Neural cell (in vitro differentiated cells): Measurements from ENCODE around the gene ERBB4. TPM values are rescaled to one million over a fixed set of nuclear protein-coding genes. Genes with fewer than 3 reads are reported as not detected.

Source experiments
- H2AFZ ChIP-seq: fragments of 200-600, 300-800 bp; sonication (generic), shearing (Covaris generic); 2 replicates; pipeline ENCODE4 v1.6.0; 2014; ENCODE audit warnings: low read depth, mild to moderate bottlenecking, antibody characterized with exemption, low read length, moderate library complexity
- H3F3A ChIP-seq: fragments of 200-600 bp; shearing (Covaris generic); 2 replicates; pipeline ENCODE4 v1.6.1; 2016; ENCODE audit warnings: mild to moderate bottlenecking, moderate library complexity, mixed read lengths, antibody characterized with exemption, low read length; ENCODE audit not compliant: insufficient read depth, poor library complexity, severe bottlenecking
- H3K27ac ChIP-seq: fragments of 200-600, 300-800 bp; sonication (generic), shearing (Covaris generic); 2 replicates; pipeline ENCODE4 v1.5.1; 2014; ENCODE audit warnings: mild to moderate bottlenecking, low read length, moderate library complexity
- H3K27me3 ChIP-seq: fragments of 300-800, 200-600 bp; sonication (generic), shearing (Covaris generic); 2 replicates; pipeline ENCODE4 v1.6.0; 2014; ENCODE audit warnings: mild to moderate bottlenecking, low read depth, low read length, moderate library complexity; ENCODE audit not compliant: insufficient read depth
- H3K36me3 ChIP-seq: fragments of 300-800, 200-600 bp; sonication (generic), shearing (Covaris generic); 2 replicates; pipeline ENCODE4 v1.5.1; 2014; ENCODE audit warnings: mild to moderate bottlenecking, antibody characterized with exemption, low read length, moderate library complexity; ENCODE audit not compliant: insufficient read depth
- H3K4me2 ChIP-seq: fragments of 300-800, 200-600 bp; sonication (generic), shearing (Covaris generic); 2 replicates; pipeline ENCODE4 v1.6.0; 2014; ENCODE audit warnings: mild to moderate bottlenecking, low read length
- H3K4me3 ChIP-seq: fragments of 300-800, 200-600 bp; sonication (generic), shearing (Covaris generic); 2 replicates; pipeline ENCODE4 v1.5.1; 2014; ENCODE audit warnings: mild to moderate bottlenecking, low read length, moderate library complexity
- H3K79me2 ChIP-seq: fragments of 200-600 bp; shearing (Covaris generic); replicated peaks from 2 replicates; pipeline ENCODE4 v1.6.0; 2014; ENCODE audit warnings: mild to moderate bottlenecking, low read length, moderate library complexity; ENCODE audit not compliant: insufficient read depth
- H3K9ac ChIP-seq: fragments of 300-800, 200-600 bp; sonication (generic), shearing (Covaris generic); 2 replicates; pipeline ENCODE4 v1.6.1; 2016; ENCODE audit warnings: mild to moderate bottlenecking, low read length, mixed read lengths
- H3K9me2 ChIP-seq: fragments of 200-600 bp; shearing (Covaris generic); 2 replicates; pipeline ENCODE4 v1.6.1; 2016; ENCODE audit warnings: mild to moderate bottlenecking, low read length, mixed read lengths; ENCODE audit not compliant: insufficient read depth
- H3K9me3 ChIP-seq: fragments of 200-600, 300-800 bp; sonication (generic), shearing (Covaris generic); 2 replicates; pipeline ENCODE4 v1.6.1; 2016; ENCODE audit warnings: mild to moderate bottlenecking, mixed run types, low read length, moderate library complexity, mixed read lengths
- H4K20me1 ChIP-seq: fragments of 200-600 bp; shearing (Covaris generic); 2 replicates; pipeline ENCODE4 v1.6.1; 2016; ENCODE audit warnings: mild to moderate bottlenecking, mixed run types; ENCODE audit not compliant: insufficient read depth
- EP300 ChIP-seq: fragments of 450-650 bp; conservative IDR thresholded peaks from 2 replicates; pipeline ENCODE4 v1.6.1; 2014; ENCODE audit warnings: antibody characterized with exemption, mild to moderate bottlenecking, moderate library complexity; ENCODE audit not compliant: poor library complexity, severe bottlenecking
- EZH2 ChIP-seq: fragments of 200-600, 300-800 bp; shearing (Covaris generic), sonication (generic); IDR thresholded peaks from 2 replicates; pipeline ENCODE4 v1.6.1; 2014; ENCODE audit warnings: antibody characterized with exemption, low read length, borderline replicate concordance, mild to moderate bottlenecking; ENCODE audit not compliant: insufficient read depth, poor library complexity, severe bottlenecking
- MXI1 ChIP-seq: fragments of 450-650 bp; conservative IDR thresholded peaks from 2 replicates; pipeline ENCODE4 v1.6.1; 2014; ENCODE audit warnings: antibody characterized with exemption, mild to moderate bottlenecking; ENCODE audit not compliant: poor library complexity, severe bottlenecking
- POLR2AphosphoS5 ChIP-seq: IDR thresholded peaks from 2 replicates; pipeline ENCODE4 v1.6.1; 2012
- RAD21 ChIP-seq: fragments of 450-650 bp; conservative IDR thresholded peaks from 2 replicates; pipeline ENCODE4 v1.6.1; 2014; ENCODE audit warnings: antibody characterized with exemption, mild to moderate bottlenecking, moderate library complexity
- SMC3 ChIP-seq: fragments of 450-650 bp; conservative IDR thresholded peaks from 2 replicates; pipeline ENCODE4 v1.6.1; 2014; ENCODE audit warnings: antibody characterized with exemption, mild to moderate bottlenecking, moderate library complexity; ENCODE audit not compliant: poor library complexity
- TAF1 ChIP-seq: IDR thresholded peaks from 2 replicates; pipeline ENCODE4 v1.6.1; 2012; ENCODE audit warnings: low read depth
- polyA plus RNA-seq: library from polyadenylated mRNA; depleted of rRNA; stranded (reverse); fragments of >200 nt; gene quantifications from 2 replicates; pipeline ENCODE4 v1.2.3, GENCODE V29; 2014
- TF ChIP-seq, protein P1 (sequence below): IDR thresholded peaks from 2 replicates; pipeline ENCODE4 v1.6.1; 2012; ENCODE audit warnings: borderline replicate concordance
- TF ChIP-seq, protein P2 (sequence below): fragments of 450-650 bp; IDR thresholded peaks from 2 replicates; pipeline ENCODE4 v1.5.1; 2014; ENCODE audit warnings: antibody characterized with exemption, mild to moderate bottlenecking, moderate library complexity; ENCODE audit not compliant: poor library complexity, severe bottlenecking

Gene ERBB4
- polyA plus RNA-seq, 1 donor from 2014 or later = 0.69 TPM

- Histone ChIP-seq H3K4me2 (no peak overlapping the region), H3K9me3 (no peaks in the 10 kb centered on the region), H4K20me1 (no peaks in the 10 kb centered on the region), H3K9ac (no peak overlapping the region), H3K27me3 (no peaks in the 10 kb centered on the region), H3K36me3 (no peaks in the 10 kb centered on the region), H3K4me3 (no peak overlapping the region), H3K79me2 (no peaks in the 10 kb centered on the region), H2AFZ (no peak overlapping the region), H3K9me2 (no peaks in the 10 kb centered on the region), H3F3A (no peaks in the 10 kb centered on the region), H3K27ac (no peak overlapping the region)
- TF ChIP-seq POLR2AphosphoS5 (no peak), EP300 (no peak), TAF1 (no peak), RAD21 (no peak), EZH2 (no peak), MXI1 (no peak), SMC3 (no peak)
- TF ChIP-seq, protein P1, sequence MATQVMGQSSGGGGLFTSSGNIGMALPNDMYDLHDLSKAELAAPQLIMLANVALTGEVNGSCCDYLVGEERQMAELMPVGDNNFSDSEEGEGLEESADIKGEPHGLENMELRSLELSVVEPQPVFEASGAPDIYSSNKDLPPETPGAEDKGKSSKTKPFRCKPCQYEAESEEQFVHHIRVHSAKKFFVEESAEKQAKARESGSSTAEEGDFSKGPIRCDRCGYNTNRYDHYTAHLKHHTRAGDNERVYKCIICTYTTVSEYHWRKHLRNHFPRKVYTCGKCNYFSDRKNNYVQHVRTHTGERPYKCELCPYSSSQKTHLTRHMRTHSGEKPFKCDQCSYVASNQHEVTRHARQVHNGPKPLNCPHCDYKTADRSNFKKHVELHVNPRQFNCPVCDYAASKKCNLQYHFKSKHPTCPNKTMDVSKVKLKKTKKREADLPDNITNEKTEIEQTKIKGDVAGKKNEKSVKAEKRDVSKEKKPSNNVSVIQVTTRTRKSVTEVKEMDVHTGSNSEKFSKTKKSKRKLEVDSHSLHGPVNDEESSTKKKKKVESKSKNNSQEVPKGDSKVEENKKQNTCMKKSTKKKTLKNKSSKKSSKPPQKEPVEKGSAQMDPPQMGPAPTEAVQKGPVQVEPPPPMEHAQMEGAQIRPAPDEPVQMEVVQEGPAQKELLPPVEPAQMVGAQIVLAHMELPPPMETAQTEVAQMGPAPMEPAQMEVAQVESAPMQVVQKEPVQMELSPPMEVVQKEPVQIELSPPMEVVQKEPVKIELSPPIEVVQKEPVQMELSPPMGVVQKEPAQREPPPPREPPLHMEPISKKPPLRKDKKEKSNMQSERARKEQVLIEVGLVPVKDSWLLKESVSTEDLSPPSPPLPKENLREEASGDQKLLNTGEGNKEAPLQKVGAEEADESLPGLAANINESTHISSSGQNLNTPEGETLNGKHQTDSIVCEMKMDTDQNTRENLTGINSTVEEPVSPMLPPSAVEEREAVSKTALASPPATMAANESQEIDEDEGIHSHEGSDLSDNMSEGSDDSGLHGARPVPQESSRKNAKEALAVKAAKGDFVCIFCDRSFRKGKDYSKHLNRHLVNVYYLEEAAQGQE = no peak
- TF ChIP-seq, protein P2, sequence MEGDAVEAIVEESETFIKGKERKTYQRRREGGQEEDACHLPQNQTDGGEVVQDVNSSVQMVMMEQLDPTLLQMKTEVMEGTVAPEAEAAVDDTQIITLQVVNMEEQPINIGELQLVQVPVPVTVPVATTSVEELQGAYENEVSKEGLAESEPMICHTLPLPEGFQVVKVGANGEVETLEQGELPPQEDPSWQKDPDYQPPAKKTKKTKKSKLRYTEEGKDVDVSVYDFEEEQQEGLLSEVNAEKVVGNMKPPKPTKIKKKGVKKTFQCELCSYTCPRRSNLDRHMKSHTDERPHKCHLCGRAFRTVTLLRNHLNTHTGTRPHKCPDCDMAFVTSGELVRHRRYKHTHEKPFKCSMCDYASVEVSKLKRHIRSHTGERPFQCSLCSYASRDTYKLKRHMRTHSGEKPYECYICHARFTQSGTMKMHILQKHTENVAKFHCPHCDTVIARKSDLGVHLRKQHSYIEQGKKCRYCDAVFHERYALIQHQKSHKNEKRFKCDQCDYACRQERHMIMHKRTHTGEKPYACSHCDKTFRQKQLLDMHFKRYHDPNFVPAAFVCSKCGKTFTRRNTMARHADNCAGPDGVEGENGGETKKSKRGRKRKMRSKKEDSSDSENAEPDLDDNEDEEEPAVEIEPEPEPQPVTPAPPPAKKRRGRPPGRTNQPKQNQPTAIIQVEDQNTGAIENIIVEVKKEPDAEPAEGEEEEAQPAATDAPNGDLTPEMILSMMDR = no peak
These were observed 562.5 kb downstream of the ERBB4 start for GRCh38 chr2:211976076-211976475.

DNA sequence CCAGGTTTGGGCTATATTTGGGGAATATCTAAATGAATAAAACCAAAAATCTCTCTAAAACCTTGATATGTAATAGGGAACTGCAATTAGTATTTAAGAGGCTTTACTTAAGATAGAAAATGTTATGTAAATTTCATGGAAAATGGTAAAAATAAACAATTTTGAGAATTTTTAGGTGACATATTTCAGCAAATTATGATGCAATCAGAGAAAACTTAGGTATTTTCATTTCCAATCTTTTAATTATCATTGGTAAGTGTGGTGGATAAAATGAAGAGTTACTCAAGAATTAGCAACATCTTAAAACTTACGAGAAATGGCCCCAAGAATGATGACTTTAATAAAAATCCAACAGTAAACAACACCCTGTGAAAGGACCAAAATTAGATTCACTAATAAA is 571.4 kb downstream of the ERBB4 start:
- no peak overlapping the region for H3K4me2 ChIP-seq
- TF ChIP-seq RAD21 (no peak), POLR2AphosphoS5 (no peak), EP300 (no peak), TAF1 (no peak), SMC3 (no peak), EZH2 (no peak), MXI1 (no peak)
- TF ChIP-seq, protein P1 = no peak
- TF ChIP-seq, protein P2 = no peak
- H3K27me3 ChIP-seq = no peaks in the 10 kb centered on the region
- H2AFZ ChIP-seq = no peak overlapping the region
- no peaks in the 10 kb centered on the region for H4K20me1 ChIP-seq
- no peak overlapping the region for H3K9ac ChIP-seq
- no peaks in the 10 kb centered on the region for H3K36me3 ChIP-seq
- H3K9me3 ChIP-seq = no peaks in the 10 kb centered on the region
- no peaks in the 10 kb centered on the region for H3F3A ChIP-seq
- H3K4me3 ChIP-seq = no peak overlapping the region
- no peak overlapping the region for H3K27ac ChIP-seq
- H3K79me2 ChIP-seq = no peaks in the 10 kb centered on the region
- no peaks in the 10 kb centered on the region for H3K9me2 ChIP-seq
